GM12875 (cell line): ENCODE measurements around the gene CHRNE.
A peak's percentile ranks its signal among the peaks of the same experiment; 100 is the strongest.

ENCODE experiments used
- H3K4me3 ChIP-seq: one replicate; pipeline ENCODE4 v1.5.1; 2011; ENCODE audit warnings: low read depth, low read length, control low read depth
- CTCF ChIP-seq: IDR thresholded peaks from 2 replicates; pipeline ENCODE4 v1.5.1; 2011; ENCODE audit warnings: low read depth, mild to moderate bottlenecking, control low read depth, inconsistent platforms, low read length, moderate library complexity, borderline replicate concordance; ENCODE audit not compliant: insufficient read depth

CHRNE gene

DNA sequence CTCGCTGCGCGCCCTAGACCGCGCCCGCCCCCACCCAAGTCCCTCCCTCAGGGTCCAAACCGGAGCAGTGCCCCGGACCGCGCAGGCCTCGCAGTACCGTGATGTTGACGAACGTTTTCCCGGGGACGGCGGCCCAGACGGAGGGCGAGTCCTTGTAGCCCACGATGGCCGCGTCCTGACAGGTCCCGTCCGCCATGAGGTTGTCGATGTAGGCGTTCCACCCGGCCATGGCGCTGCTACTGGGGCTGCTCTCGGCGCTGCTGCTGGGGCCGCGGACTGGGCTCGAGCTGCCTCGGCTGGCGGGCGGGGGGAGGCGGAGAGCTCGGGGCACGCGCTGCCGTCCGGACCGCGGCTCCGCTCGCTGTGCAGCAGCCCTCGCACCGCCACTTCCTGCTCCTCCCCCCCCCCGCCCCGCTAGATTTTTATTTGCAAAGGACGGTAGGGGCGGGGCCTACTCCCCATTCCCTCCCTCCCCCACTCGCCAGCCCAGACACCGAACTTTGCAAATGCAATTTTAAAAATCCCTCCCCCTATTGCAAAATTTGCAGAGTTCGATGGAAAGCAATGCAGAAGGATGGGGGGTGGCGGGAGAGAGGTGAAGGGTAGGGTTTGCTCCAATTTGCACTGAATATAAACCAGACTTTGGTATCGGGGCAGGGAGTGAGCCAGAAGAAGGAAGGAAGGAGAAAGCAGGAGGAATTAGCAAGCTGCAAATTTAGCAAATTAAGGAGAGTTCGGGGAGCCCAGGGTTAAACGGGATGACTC, 45.5 kb upstream of the CHRNE start, which contains the start of gene PFN1:
Gene PFN1 (minus strand): TSS at position 365 of the 765 bp plus-strand sequence. CDS start 136 bp downstream, at position 229.
- peak within 1 kb of the TSS; percentile 99 for H3K4me3 ChIP-seq
- TF ChIP-seq CTCF, result no peak

GRCh38 chr17:4947411-4948165, 44.7 kb upstream of the CHRNE start:
- TF ChIP-seq CTCF, result no peak

GRCh38 chr17:4947010-4947410, 44.1 kb upstream of the CHRNE start:
- H3K4me3 ChIP-seq, result peak overlapping the region; percentile 99
- no peak for TF ChIP-seq CTCF

More at GRCh38 chr17:4947411-4948165, 44.7 kb upstream of the CHRNE start:
- H3K4me3 ChIP-seq, result peak overlapping the region; percentile 99

DNA sequence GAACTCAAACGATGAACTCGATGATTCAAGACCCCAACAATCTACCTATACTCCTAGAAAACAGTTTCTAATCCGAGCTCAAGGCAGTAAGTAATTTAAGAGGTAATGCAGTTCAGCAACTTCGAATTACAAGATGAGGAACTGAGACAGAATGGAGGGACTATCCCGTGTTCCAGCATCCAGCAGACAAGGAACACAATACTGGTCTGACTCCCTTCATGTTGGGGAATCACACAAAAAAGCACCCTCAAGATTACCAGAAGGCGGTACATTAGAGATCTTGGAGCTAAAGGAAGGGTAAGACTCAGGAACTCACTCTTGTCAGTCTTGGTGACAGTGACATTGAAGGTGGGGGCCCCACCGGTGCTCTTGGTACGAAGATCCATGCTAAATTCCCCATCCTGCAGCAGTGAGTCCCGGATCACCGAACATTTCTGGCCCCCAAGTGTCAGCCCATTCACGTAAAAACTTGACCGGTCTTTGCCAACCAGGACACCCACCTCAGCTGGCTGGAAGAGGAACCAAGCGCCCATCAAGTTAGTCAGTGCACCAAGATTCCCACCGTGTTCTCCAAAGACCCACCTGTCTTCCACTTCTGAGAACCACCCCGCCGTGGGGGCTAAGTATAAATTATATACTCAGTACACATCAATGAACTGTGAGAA, 43.5 kb upstream of the CHRNE start:
- TF ChIP-seq CTCF, result no peak
- H3K4me3 ChIP-seq, result peak overlapping the region; percentile 99

GRCh38 chr17:4945944-4946280, 43.0 kb upstream of the CHRNE start:
- no peak for TF ChIP-seq CTCF
- H3K4me3 ChIP-seq, result peak overlapping the region; percentile 99

- TF ChIP-seq CTCF, result no peak
- H3K4me3 ChIP-seq, result peak overlapping the region; percentile 99
Observed at GRCh38 chr17:4945176-4945943, 42.5 kb upstream of the CHRNE start.
